Measurements from ENCODE around the gene LUC7L. TPM values are rescaled to one million over a fixed set of nuclear protein-coding genes. Genes with fewer than 3 reads are reported as not detected.
"Not testable (repeated sequence)": the region's sequence is repeated elsewhere in the genome, so short reads cannot be mapped to it uniquely, and the experiment has no call there.

Gene LUC7L
- total RNA-seq, 4 donors from 2014 or later = 52.7 to 115 (median 76.8) TPM

DNA sequence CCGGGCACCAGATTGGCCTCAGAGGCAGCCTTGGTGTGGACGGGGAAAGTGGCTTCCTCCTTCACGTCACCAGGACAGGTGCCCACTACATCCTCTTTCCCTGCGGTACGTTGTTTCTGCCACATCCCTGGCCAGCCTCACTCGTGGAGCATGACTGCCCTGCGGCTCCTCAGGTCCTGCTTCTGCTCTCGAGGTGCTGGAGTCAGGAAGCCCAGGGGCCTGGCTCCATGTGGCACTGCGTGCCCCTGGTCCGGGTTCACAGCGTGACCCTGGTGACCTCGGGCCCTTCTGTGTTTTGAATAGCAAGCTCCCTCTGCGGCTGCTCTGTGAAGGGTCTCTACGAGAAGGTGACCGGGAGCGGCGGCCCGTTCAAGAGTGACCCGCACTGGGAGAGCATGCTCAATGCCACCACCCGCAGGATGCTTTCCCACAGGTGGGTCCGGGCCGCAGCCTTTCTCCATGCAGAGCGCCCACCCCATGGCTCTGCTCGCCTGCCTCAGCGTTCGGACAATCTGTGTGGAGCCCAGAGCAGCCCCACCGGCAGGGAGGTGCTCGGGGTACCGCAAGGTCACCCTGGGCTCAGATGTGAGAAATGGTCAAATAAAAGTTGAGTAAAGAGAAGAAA is 33.0 kb upstream of the LUC7L start:
- DNase-seq (ENCODE audit: low spot score) (no peak), ATAC-seq (ENCODE audit: low FRiP score) (no peak)

DNA sequence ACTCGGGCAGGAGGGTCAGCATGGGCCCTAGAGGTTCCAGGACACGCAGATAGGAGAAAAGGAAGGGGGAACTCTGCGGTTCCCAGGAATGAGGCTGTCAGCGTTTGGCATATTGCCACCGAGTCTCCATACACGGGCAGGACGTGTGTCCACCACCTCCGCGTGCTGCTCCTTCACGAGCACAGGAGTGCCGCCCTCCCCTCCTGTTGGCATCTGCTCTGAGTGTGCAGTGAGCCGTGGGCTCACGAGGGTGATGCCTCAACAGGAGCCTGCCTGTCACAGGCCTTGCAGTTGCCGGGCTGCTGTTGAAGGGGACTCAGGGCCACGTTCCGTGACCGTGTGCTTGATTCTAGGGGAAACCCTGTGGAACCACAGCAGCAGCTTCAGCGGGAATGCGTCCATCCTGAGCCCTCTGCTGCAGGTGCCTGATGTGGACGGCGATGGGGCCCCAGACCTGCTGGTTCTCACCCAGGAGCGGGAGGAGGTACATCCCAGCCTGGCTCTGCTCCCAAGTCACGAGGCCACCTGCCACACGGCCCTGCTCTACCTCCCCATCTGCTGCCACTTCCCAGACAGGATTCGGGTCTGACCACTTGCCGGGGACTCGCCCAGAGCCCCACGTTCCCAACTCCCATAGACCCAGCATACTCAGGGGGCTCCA is 31.9 kb upstream of the LUC7L start:
- TF ChIP-seq, protein P1, sequence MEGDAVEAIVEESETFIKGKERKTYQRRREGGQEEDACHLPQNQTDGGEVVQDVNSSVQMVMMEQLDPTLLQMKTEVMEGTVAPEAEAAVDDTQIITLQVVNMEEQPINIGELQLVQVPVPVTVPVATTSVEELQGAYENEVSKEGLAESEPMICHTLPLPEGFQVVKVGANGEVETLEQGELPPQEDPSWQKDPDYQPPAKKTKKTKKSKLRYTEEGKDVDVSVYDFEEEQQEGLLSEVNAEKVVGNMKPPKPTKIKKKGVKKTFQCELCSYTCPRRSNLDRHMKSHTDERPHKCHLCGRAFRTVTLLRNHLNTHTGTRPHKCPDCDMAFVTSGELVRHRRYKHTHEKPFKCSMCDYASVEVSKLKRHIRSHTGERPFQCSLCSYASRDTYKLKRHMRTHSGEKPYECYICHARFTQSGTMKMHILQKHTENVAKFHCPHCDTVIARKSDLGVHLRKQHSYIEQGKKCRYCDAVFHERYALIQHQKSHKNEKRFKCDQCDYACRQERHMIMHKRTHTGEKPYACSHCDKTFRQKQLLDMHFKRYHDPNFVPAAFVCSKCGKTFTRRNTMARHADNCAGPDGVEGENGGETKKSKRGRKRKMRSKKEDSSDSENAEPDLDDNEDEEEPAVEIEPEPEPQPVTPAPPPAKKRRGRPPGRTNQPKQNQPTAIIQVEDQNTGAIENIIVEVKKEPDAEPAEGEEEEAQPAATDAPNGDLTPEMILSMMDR (IDR thresholded peaks at IDR 0.05) = no peak
- ATAC-seq (ENCODE audit: low FRiP score) = no peak
- DNase-seq (ENCODE audit: low spot score) = no peak

More for the DNA sequence above, 33.0 kb upstream of the LUC7L start:
- TF ChIP-seq, protein P1 (IDR thresholded peaks at IDR 0.05) = no peak

DNA sequence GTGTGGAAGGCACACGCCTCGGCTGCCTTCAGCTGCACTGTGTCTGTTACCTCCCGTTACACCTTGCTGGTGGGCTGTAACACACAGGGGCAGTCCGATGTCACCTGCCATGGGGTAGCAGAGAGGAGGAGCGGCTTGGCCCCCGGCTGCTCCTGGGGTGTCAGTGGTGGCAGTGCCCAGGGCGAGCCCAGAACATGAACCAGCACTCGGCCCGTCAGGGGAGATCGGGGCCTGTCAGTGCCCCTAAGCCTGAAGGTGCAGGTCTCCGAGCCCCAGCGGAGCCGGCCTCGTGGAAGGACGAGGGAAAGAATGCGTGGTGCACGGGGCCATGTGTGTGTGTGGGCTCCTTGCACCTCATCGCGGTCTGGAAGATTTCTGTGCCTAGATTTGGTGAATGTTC is 31.1 kb upstream of the LUC7L start:
- no peak for DNase-seq (ENCODE audit: low spot score)
- TF ChIP-seq, protein P1 (IDR thresholded peaks at IDR 0.05) = no peak
- ATAC-seq (ENCODE audit: low FRiP score) = no peak

DNA sequence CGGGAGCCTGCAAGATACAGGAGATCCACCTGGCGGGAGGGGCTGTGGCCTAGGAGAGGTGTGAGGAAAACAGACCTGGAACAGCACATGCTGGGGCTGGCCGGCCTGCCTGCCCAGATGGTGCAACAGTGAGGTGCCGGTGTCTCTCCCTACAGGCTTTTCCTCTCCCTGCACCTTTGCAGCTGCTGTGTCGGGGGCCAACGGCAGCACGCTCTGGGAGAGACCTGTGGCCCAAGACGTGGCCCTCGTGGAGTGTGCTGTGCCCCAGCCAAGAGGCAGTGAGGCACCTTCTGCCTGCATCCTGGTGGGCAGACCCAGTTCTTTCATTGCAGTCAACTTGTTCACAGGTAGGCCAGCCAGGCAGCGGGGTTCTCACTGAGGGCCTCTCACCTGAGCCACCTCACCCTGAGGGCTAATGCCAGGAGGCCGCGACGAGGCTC is 30.6 kb upstream of the LUC7L start:
- no peak for ATAC-seq (ENCODE audit: low FRiP score)
- no peak for DNase-seq (ENCODE audit: low spot score)
- TF ChIP-seq, protein P1 (IDR thresholded peaks at IDR 0.05) = no peak

DNA sequence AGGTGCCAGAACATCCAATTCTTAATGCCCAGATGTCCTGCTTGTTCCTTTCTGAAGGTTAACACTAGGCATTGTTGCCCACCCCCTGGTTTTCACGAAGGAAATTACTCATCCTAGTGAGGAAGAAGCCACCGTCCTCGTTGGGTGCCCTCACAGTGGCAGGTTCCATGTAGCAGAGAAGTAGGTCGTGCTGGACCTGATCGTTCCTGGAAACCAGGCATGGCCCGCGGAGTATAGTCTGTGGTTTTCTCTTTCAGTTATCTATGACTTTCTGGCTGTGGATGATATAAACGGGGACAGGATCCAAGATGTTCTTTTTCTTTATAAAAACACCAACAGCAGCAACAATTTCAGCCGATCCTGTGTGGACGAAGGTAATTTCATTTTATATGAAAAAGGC is 30.0 kb upstream of the LUC7L start:
- DNase-seq (ENCODE audit: low spot score) (no peak), ATAC-seq (ENCODE audit: low FRiP score) (no peak)
- TF ChIP-seq, protein P1 (IDR thresholded peaks at IDR 0.05) = no peak

DNA sequence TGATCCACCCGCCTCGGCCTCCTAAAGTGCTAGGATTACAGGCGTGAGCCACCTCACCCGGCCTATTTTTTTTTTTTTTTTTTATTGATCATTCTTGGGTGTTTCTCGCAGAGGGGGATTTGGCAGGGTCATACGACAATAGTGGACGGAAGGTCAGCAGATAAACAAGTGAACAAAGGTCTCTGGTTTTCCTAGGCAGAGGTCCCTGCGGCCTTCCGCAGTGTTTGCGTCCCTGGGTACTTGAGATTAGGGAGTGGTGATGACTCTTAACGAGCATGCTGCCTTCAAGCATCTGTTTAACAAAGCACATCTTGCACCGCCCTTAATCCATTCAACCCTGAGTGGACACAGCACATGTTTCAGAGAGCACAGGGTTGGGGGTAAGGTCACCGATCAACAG is 28.8 kb upstream of the LUC7L start:
- not testable (repeated sequence) for ATAC-seq (ENCODE audit: low FRiP score); DNase-seq (ENCODE audit: low spot score)

DNA sequence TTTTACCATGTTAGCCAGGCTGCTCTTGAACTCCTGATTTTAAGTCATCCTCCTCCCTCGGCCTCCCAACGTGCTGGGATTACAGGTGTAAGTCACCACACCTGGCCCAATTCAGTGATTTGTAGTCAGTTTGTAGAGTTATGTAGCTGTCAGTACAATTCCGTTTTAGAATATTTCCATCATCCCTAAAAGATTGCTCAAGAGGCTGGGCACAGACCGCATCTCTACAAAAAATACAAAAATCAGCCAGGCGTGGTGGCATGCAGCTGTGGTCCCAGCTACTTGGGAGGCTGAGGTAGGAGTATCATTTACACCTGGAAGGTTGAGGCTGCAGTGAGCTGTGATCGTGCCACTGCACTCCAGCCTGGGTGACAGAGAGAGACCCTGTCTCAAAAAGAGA is 25.9 kb upstream of the LUC7L start:
- ATAC-seq (ENCODE audit: low FRiP score) (no peak), DNase-seq (ENCODE audit: low spot score) (no peak)
- TF ChIP-seq, protein P1 (IDR thresholded peaks at IDR 0.05) = no peak

All from omental fat pad (tissue), 4 donors.